Neural cell (in vitro differentiated cells): ENCODE data around the gene LINGO1. TPM values are rescaled to one million over a fixed set of nuclear protein-coding genes. Genes with fewer than 3 reads are reported as not detected.

Experiments
- H2AFZ ChIP-seq: fragments of 200-600, 300-800 bp; sonication (generic), shearing (Covaris generic); 2 replicates; pipeline ENCODE4 v1.6.0; 2014; ENCODE audit warnings: low read depth, mild to moderate bottlenecking, antibody characterized with exemption, low read length, moderate library complexity
- H3F3A ChIP-seq: fragments of 200-600 bp; shearing (Covaris generic); 2 replicates; pipeline ENCODE4 v1.6.1; 2016; ENCODE audit warnings: mild to moderate bottlenecking, moderate library complexity, mixed read lengths, antibody characterized with exemption, low read length; ENCODE audit not compliant: insufficient read depth, poor library complexity, severe bottlenecking
- H3K27ac ChIP-seq: fragments of 200-600, 300-800 bp; sonication (generic), shearing (Covaris generic); 2 replicates; pipeline ENCODE4 v1.5.1; 2014; ENCODE audit warnings: mild to moderate bottlenecking, low read length, moderate library complexity
- H3K27me3 ChIP-seq: fragments of 300-800, 200-600 bp; sonication (generic), shearing (Covaris generic); 2 replicates; pipeline ENCODE4 v1.6.0; 2014; ENCODE audit warnings: mild to moderate bottlenecking, low read depth, low read length, moderate library complexity; ENCODE audit not compliant: insufficient read depth
- H3K36me3 ChIP-seq: fragments of 300-800, 200-600 bp; sonication (generic), shearing (Covaris generic); 2 replicates; pipeline ENCODE4 v1.5.1; 2014; ENCODE audit warnings: mild to moderate bottlenecking, antibody characterized with exemption, low read length, moderate library complexity; ENCODE audit not compliant: insufficient read depth
- H3K4me2 ChIP-seq: fragments of 300-800, 200-600 bp; sonication (generic), shearing (Covaris generic); 2 replicates; pipeline ENCODE4 v1.6.0; 2014; ENCODE audit warnings: mild to moderate bottlenecking, low read length
- H3K4me3 ChIP-seq: fragments of 300-800, 200-600 bp; sonication (generic), shearing (Covaris generic); 2 replicates; pipeline ENCODE4 v1.5.1; 2014; ENCODE audit warnings: mild to moderate bottlenecking, low read length, moderate library complexity
- H3K79me2 ChIP-seq: fragments of 200-600 bp; shearing (Covaris generic); replicated peaks from 2 replicates; pipeline ENCODE4 v1.6.0; 2014; ENCODE audit warnings: mild to moderate bottlenecking, low read length, moderate library complexity; ENCODE audit not compliant: insufficient read depth
- H3K9ac ChIP-seq: fragments of 300-800, 200-600 bp; sonication (generic), shearing (Covaris generic); 2 replicates; pipeline ENCODE4 v1.6.1; 2016; ENCODE audit warnings: mild to moderate bottlenecking, low read length, mixed read lengths
- H3K9me2 ChIP-seq: fragments of 200-600 bp; shearing (Covaris generic); 2 replicates; pipeline ENCODE4 v1.6.1; 2016; ENCODE audit warnings: mild to moderate bottlenecking, low read length, mixed read lengths; ENCODE audit not compliant: insufficient read depth
- H3K9me3 ChIP-seq: fragments of 200-600, 300-800 bp; sonication (generic), shearing (Covaris generic); 2 replicates; pipeline ENCODE4 v1.6.1; 2016; ENCODE audit warnings: mild to moderate bottlenecking, mixed run types, low read length, moderate library complexity, mixed read lengths
- H4K20me1 ChIP-seq: fragments of 200-600 bp; shearing (Covaris generic); 2 replicates; pipeline ENCODE4 v1.6.1; 2016; ENCODE audit warnings: mild to moderate bottlenecking, mixed run types; ENCODE audit not compliant: insufficient read depth
- EP300 ChIP-seq: fragments of 450-650 bp; conservative IDR thresholded peaks from 2 replicates; pipeline ENCODE4 v1.6.1; 2014; ENCODE audit warnings: antibody characterized with exemption, mild to moderate bottlenecking, moderate library complexity; ENCODE audit not compliant: poor library complexity, severe bottlenecking
- EZH2 ChIP-seq: fragments of 200-600, 300-800 bp; shearing (Covaris generic), sonication (generic); IDR thresholded peaks from 2 replicates; pipeline ENCODE4 v1.6.1; 2014; ENCODE audit warnings: antibody characterized with exemption, low read length, borderline replicate concordance, mild to moderate bottlenecking; ENCODE audit not compliant: insufficient read depth, poor library complexity, severe bottlenecking
- MXI1 ChIP-seq: fragments of 450-650 bp; conservative IDR thresholded peaks from 2 replicates; pipeline ENCODE4 v1.6.1; 2014; ENCODE audit warnings: antibody characterized with exemption, mild to moderate bottlenecking; ENCODE audit not compliant: poor library complexity, severe bottlenecking
- POLR2AphosphoS5 ChIP-seq: IDR thresholded peaks from 2 replicates; pipeline ENCODE4 v1.6.1; 2012
- RAD21 ChIP-seq: fragments of 450-650 bp; conservative IDR thresholded peaks from 2 replicates; pipeline ENCODE4 v1.6.1; 2014; ENCODE audit warnings: antibody characterized with exemption, mild to moderate bottlenecking, moderate library complexity
- REST ChIP-seq: IDR thresholded peaks from 2 replicates; pipeline ENCODE4 v1.6.1; 2012; ENCODE audit warnings: borderline replicate concordance
- SMC3 ChIP-seq: fragments of 450-650 bp; conservative IDR thresholded peaks from 2 replicates; pipeline ENCODE4 v1.6.1; 2014; ENCODE audit warnings: antibody characterized with exemption, mild to moderate bottlenecking, moderate library complexity; ENCODE audit not compliant: poor library complexity
- TAF1 ChIP-seq: IDR thresholded peaks from 2 replicates; pipeline ENCODE4 v1.6.1; 2012; ENCODE audit warnings: low read depth
- polyA plus RNA-seq: library from polyadenylated mRNA; depleted of rRNA; stranded (reverse); fragments of >200 nt; gene quantifications from 2 replicates; pipeline ENCODE4 v1.2.3, GENCODE V29; 2014
- TF ChIP-seq, protein P1 (sequence below): fragments of 450-650 bp; IDR thresholded peaks from 2 replicates; pipeline ENCODE4 v1.5.1; 2014; ENCODE audit warnings: antibody characterized with exemption, mild to moderate bottlenecking, moderate library complexity; ENCODE audit not compliant: poor library complexity, severe bottlenecking

The LINGO1 gene
- polyA plus RNA-seq, 1 donor from 2014 or later, result 34.4 TPM

DNA sequence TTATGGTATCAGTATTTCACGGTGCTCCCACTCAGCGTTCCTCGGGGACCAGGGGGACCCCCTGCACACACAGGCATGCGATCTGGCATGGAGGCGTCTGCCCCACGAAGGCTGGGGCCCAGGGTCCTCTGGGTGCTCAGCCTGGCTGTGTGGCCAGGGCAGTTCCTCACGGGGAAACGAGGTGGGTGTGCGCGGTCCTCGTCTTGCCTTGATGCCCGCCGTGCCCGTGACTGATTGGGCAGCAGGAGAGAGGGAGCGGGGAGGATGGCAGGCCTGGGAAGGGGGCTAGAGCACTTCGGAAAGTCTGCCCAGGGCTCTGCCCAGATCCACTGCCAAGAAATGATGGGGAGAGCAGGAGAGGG is 10.9 kb downstream of the LINGO1 start:
- TF ChIP-seq EP300 (no peak), RAD21 (no peak), EZH2 (no peak), SMC3 (no peak), MXI1 (no peak), REST (no peak), POLR2AphosphoS5 (no peak), TAF1 (no peak)
- TF ChIP-seq, protein P1, sequence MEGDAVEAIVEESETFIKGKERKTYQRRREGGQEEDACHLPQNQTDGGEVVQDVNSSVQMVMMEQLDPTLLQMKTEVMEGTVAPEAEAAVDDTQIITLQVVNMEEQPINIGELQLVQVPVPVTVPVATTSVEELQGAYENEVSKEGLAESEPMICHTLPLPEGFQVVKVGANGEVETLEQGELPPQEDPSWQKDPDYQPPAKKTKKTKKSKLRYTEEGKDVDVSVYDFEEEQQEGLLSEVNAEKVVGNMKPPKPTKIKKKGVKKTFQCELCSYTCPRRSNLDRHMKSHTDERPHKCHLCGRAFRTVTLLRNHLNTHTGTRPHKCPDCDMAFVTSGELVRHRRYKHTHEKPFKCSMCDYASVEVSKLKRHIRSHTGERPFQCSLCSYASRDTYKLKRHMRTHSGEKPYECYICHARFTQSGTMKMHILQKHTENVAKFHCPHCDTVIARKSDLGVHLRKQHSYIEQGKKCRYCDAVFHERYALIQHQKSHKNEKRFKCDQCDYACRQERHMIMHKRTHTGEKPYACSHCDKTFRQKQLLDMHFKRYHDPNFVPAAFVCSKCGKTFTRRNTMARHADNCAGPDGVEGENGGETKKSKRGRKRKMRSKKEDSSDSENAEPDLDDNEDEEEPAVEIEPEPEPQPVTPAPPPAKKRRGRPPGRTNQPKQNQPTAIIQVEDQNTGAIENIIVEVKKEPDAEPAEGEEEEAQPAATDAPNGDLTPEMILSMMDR, result no peak
- peaks cover 38% of the 10 kb centered on the region for H4K20me1 ChIP-seq
- peaks cover 53% of the 10 kb centered on the region for H3K79me2 ChIP-seq
- no peak overlapping the region for H3K4me3 ChIP-seq
- H3K27me3 ChIP-seq, result no peaks in the 10 kb centered on the region
- H3K9me2 ChIP-seq, result no peaks in the 10 kb centered on the region
- peaks cover 7% of the 10 kb centered on the region for H3F3A ChIP-seq
- no peak overlapping the region for H2AFZ ChIP-seq
- no peaks in the 10 kb centered on the region for H3K36me3 ChIP-seq
- no peak overlapping the region for H3K27ac ChIP-seq
- no peak overlapping the region for H3K9ac ChIP-seq
- H3K9me3 ChIP-seq, result no peaks in the 10 kb centered on the region
- no peak overlapping the region for H3K4me2 ChIP-seq

DNA sequence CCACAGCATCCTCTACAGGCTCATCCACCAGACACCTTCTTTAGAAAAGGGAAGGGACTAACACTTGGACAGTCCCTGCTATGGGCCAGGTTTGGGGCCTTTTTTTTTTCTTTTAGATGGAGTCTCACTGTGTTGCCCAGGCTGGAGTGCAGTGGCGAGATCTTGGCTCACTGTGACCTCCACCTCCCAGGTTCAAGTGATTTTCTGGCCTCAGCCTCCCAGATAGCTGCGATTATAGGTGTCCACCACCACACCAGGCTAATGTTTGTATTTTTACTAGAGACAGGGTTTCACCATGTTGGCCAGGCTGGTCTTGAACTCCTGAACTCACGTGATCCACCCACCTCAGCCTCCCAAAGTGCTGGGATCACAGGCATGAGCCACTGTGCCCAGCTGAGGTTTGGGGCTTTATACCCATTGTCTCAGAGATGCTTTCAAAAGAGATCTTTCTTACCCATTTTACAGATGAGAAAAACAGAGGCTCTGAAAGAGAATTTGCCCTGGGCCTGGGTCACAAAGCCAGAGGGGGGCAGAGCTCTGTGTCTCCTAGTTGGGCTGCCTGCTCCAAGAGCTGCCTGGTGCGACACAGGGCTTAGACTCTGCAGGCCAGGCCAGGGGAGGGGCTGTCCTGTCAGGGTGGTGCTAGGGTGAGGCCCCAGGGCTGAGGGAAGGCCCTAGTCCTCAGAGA is 11.6 kb downstream of the LINGO1 start:
- Histone ChIP-seq H3K27ac (no peak overlapping the region), H2AFZ (no peak overlapping the region), H4K20me1 (peaks cover 45% of the 10 kb centered on the region), H3K9me3 (no peaks in the 10 kb centered on the region), H3K4me2 (no peak overlapping the region), H3K9ac (no peak overlapping the region), H3K4me3 (no peak overlapping the region), H3K36me3 (no peaks in the 10 kb centered on the region), H3K27me3 (no peaks in the 10 kb centered on the region), H3F3A (peaks cover under 1% of the 10 kb centered on the region), H3K9me2 (no peaks in the 10 kb centered on the region), H3K79me2 (peaks cover 47% of the 10 kb centered on the region)
- TF ChIP-seq RAD21 (no peak), POLR2AphosphoS5 (no peak), TAF1 (no peak), MXI1 (no peak), EP300 (no peak), SMC3 (no peak), REST (no peak), EZH2 (no peak)
- TF ChIP-seq, protein P1, result no peak
